Upper lobe of left lung (tissue), 6 donors: Measurements from ENCODE around the gene SLCO4A1. TPM values are rescaled to one million over a fixed set of nuclear protein-coding genes. Genes with fewer than 3 reads are reported as not detected.

Source experiments
- ATAC-seq, 2 donors: fragments of 200-7000 bp; cut with Tn5 transposase; one replicate each; pipeline ENCODE4 v1.9.1; 2022; ENCODE audit warnings: mild to moderate bottlenecking in 2 of 2, moderate library complexity in 2 of 2; ENCODE audit not compliant: low FRiP score in 2 of 2
- DNase-seq, 2 donors: peaks; one replicate each; pipeline ENCODE4 v3.0.0-alpha.2; 2019 to 2020
- H3K27ac ChIP-seq, 4 donors: fragments of 200-600 bp; sonication (generic); one replicate each; pipeline ENCODE4 v1.5.1; 2016 to 2019
- H3K27me3 ChIP-seq, 4 donors: fragments of 200-600 bp; sonication (generic); one replicate each; pipeline ENCODE4 v1.5.1; 2017 to 2019
- H3K36me3 ChIP-seq, 4 donors: fragments of 200-600 bp; sonication (generic); one replicate each; pipeline ENCODE4 v1.5.1; 2016 to 2019
- H3K4me1 ChIP-seq, 4 donors: fragments of 200-600 bp; sonication (generic); one replicate each; pipeline ENCODE4 v1.5.1; 2018 to 2019
- H3K4me3 ChIP-seq, 4 donors: fragments of 200-600 bp; sonication (generic); one replicate each; pipeline ENCODE4 v1.5.1; 2017 to 2019; ENCODE audit warnings: mild to moderate bottlenecking in 2 of 4, moderate library complexity in 1 of 4
- H3K9me3 ChIP-seq, 4 donors: fragments of 200-600 bp; sonication (generic); one replicate each; pipeline ENCODE4 v1.5.1; 2018 to 2019
- EP300 ChIP-seq, 4 donors: sonication (generic); formaldehyde crosslinking; IDR thresholded peaks; one replicate each; pipeline ENCODE4 v1.5.1; 2017; ENCODE audit warnings: antibody characterized with exemption in 4 of 4, control low read depth in 2 of 4
- POLR2A ChIP-seq, 4 donors: fragments of 450-650 bp; IDR thresholded peaks; one replicate each; pipeline ENCODE4 v1.5.1; 2016 to 2017; ENCODE audit warnings: antibody characterized with exemption in 4 of 4, mild to moderate bottlenecking in 2 of 4
- POLR2AphosphoS5 ChIP-seq, 2 donors: sonication (generic); formaldehyde crosslinking; IDR thresholded peaks; one replicate each; pipeline ENCODE4 v1.5.1; 2017; ENCODE audit warnings: antibody characterized with exemption in 2 of 2
- WGBS, 2 donors: methylation state at CpG; one replicate each; pipeline ENCODE4 v1.1.5; 2017 to 2018; 5-methylcytosine and 5-hydroxymethylcytosine counted together
- total RNA-seq, 6 donors: library from RNA; depleted of rRNA in 4 of 6; stranded (reverse); fragments of >200 nt in 4 of 6; gene quantifications; one replicate each; pipeline versions ENCODE4 v1.1.0 to v1.2.1, GENCODE V29; 2016 to 2021
- TF ChIP-seq, protein P1 (sequence below), 6 experiments: fragments of 450-650 bp in 4 of 6; fragments of 200-600 bp in 2 of 6; sonication (generic) in 2 of 6; IDR thresholded peaks; one replicate each; pipeline ENCODE4 v1.5.1; 2016 to 2019; ENCODE audit warnings: antibody characterized with exemption in 6 of 6
- donor health status: DM: no; HTN: no; CAD: no; lungs with moderate emphysema.
- donor health status: DM: no; HTN: yes; CAD: no; lungs with severe emphysema.

Gene SLCO4A1
- total RNA-seq, 6 donors from 2014 or later: 39.9 to 86.7 (median 49.1) TPM

DNA sequence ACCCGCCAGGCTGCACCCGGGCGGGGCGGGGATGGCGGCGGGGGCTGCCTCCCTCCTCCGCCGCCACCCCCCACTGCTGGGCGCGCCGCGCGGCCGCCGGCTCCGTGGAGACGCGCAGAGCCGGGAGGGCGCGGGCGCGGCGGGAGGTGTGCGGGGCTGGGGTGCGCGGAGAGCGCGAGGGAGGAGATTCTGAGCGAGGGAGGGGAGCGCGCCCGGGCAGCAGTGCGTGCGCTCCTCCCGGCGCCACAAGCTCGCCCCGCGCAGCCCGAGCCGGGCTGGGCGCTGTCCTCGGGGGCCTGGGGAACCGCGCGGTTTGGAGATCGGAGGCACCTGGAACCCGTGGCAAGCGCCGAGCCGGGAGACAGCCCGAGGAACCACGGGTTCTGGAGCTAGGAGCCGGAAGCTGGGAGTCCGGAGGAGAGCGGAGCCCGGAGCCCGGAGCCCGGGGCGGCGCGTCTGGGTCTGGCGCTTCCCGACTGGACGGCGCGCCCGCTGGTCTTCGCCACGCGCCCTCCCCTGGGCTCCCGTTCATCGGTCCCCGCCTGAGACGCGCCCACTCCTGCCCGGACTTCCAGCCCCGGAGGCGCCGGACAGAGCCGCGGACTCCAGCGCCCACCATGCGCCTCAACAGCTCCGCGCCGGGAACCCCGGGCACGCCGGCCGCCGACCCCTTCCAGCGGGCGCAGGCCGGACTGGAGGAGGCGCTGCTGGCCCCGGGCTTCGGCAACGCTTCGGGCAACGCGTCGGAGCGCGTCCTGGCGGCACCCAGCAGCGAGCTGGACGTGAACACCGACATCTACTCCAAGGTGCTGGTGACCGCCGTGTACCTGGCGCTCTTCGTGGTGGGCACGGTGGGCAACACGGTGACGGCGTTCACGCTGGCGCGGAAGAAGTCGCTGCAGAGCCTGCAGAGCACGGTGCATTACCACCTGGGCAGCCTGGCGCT lies 66.6 kb downstream of the SLCO4A1 start, which contains the start of gene NTSR1:
NTSR1 (plus strand) TSS at position 246 of the 946 bp plus-strand sequence; CDS start at position 618, 372 bp downstream.
- TF ChIP-seq POLR2AphosphoS5 (IDR thresholded peaks at IDR 0.05) (no peak), POLR2A (IDR thresholded peaks at IDR 0.05) (no peak)
- 5 to 20% methylated on average over 18 to 25 of the region's 124 CpGs for WGBS, 2 donors
- peak in 1 of 2 donors; percentile 80 for DNase-seq
- H3K27ac ChIP-seq: no peak within 1 kb of the TSS
- no peak for ATAC-seq
- H3K4me1 ChIP-seq: peaks cover 10 to 29% (median 13%) of the 10 kb centered on the region in 4 donors
- H3K9me3 ChIP-seq: no peaks in the 10 kb centered on the region
- peaks cover 0 to 42% (median 20%) of the 10 kb centered on the region in 4 donors for H3K27me3 ChIP-seq
- peak within 1 kb of the TSS in 2 of 4 donors; percentile 25 to 32 for H3K4me3 ChIP-seq
- H3K36me3 ChIP-seq: no peaks in the 10 kb centered on the region

DNA sequence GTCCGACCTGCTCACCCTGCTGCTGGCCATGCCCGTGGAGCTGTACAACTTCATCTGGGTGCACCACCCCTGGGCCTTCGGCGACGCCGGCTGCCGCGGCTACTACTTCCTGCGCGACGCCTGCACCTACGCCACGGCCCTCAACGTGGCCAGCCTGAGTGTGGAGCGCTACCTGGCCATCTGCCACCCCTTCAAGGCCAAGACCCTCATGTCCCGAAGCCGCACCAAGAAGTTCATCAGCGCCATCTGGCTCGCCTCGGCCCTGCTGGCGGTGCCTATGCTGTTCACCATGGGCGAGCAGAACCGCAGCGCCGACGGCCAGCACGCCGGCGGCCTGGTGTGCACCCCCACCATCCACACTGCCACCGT lies 67.2 kb downstream of the SLCO4A1 start:
- DNase-seq: peak in 1 of 2 donors; percentile 79
- H3K4me1 ChIP-seq: peaks cover 4 to 24% (median 6%) of the 10 kb centered on the region in 4 donors
- no peak for ATAC-seq
- no peaks in the 10 kb centered on the region for H3K36me3 ChIP-seq
- peaks cover 0 to 3% (median 0%) of the 10 kb centered on the region in 4 donors for H3K9me3 ChIP-seq
- peaks cover 0 to 42% (median 20%) of the 10 kb centered on the region in 4 donors for H3K27me3 ChIP-seq
- WGBS, 2 donors: 75 to 84% methylated on average over 11 to 30 of the region's 30 CpGs
- TF ChIP-seq POLR2A (IDR thresholded peaks at IDR 0.05) (no peak), POLR2AphosphoS5 (IDR thresholded peaks at IDR 0.05) (no peak), EP300 (IDR thresholded peaks at IDR 0.05) (no peak)
- TF ChIP-seq, protein P1, sequence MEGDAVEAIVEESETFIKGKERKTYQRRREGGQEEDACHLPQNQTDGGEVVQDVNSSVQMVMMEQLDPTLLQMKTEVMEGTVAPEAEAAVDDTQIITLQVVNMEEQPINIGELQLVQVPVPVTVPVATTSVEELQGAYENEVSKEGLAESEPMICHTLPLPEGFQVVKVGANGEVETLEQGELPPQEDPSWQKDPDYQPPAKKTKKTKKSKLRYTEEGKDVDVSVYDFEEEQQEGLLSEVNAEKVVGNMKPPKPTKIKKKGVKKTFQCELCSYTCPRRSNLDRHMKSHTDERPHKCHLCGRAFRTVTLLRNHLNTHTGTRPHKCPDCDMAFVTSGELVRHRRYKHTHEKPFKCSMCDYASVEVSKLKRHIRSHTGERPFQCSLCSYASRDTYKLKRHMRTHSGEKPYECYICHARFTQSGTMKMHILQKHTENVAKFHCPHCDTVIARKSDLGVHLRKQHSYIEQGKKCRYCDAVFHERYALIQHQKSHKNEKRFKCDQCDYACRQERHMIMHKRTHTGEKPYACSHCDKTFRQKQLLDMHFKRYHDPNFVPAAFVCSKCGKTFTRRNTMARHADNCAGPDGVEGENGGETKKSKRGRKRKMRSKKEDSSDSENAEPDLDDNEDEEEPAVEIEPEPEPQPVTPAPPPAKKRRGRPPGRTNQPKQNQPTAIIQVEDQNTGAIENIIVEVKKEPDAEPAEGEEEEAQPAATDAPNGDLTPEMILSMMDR (IDR thresholded peaks at IDR 0.05): no peak
- H3K27ac ChIP-seq: no peak overlapping the region
- peak overlapping the region in 1 of 4 donors; percentile 32 for H3K4me3 ChIP-seq

DNA sequence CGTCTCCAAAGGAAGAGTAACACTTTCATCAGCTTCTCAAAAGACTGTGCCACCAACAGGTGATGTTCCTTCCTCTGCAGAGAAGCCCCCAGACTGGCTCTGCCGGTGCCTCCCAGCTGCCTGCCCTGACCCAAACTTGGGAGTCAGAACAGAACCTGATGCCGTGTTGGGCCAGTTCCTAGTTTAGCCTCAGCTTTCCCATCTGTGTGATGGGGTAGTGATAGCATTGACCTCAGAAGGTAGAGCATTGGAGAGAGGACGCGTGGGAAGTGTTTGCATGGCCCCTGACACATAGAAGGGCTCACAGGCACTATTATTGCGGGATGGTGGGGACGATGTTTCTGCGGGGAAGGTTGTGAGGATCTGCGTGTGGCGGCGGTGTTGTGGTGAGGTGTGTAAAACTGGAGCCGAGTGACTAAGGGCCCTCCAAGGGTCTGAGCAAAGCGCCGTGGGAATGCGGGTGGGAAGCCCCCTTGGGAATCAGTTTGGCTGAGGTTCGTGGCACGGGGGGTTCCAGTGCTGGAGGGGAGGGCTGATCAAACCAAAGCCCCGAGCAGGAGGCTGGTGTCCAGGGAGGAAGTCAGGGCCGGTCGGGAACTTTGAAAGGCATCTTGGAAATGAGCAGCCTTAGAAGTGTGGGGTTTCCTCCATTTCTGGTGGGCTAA lies 68.0 kb downstream of the SLCO4A1 start:
- ATAC-seq: no peak
- DNase-seq: peak in 1 of 2 donors; percentile 24
- H3K4me1 ChIP-seq: peaks cover 0 to 18% (median 0%) of the 10 kb centered on the region in 4 donors
- TF ChIP-seq POLR2AphosphoS5 (IDR thresholded peaks at IDR 0.05): no peak
- TF ChIP-seq EP300 (IDR thresholded peaks at IDR 0.05): no peak
- TF ChIP-seq, protein P1 (IDR thresholded peaks at IDR 0.05): no peak
- no peak for TF ChIP-seq POLR2A (IDR thresholded peaks at IDR 0.05)
- no peak overlapping the region for H3K27ac ChIP-seq
- no peaks in the 10 kb centered on the region for H3K36me3 ChIP-seq
- H3K4me3 ChIP-seq: peak overlapping the region in 1 of 4 donors; percentile 2
- peaks cover 0 to 42% (median 20%) of the 10 kb centered on the region in 4 donors for H3K27me3 ChIP-seq
- H3K9me3 ChIP-seq: peaks cover 0 to 6% (median 0%) of the 10 kb centered on the region in 4 donors
- 73 to 77% methylated on average over 19 to 20 of the region's 20 CpGs for WGBS, 2 donors

DNA sequence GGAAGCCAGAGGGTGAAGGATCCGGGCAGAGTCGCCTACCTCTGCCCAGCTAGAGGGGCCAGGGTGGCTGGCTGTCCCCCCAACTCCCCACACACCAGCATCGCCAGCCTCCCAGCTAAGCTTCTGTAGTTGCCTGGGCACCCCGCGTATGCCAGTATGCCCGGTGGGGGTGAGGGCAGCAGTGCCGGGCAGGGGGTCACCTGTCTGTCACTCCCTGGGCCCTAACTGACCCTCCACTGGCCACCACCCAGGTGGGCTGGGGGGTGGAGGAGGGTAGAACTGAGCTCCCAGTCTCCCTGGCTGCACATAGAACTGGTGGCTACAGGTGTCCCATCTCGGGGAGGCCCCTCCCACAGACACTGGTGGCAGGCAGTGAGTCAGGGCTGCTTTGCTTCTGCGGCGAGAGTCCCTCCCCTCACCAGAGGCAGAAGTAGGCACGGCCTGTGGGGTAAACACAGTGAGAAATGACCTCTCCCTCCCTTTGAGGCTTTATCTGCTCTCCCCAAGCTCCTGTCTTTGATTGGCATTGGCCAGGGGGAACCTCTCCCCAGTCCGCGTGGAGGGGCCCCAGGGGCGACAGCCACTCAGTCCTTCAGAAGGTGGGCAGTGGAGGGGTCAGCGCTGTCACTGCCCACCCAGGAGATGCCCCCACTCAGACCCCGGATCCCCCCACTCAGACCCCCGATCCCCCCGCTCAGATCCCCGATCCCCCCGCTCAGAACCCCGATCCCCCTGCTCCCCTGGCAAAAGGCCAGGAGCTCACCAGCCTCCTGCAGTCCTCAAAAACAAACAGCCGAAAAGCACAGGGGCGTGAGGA lies 68.8 kb downstream of the SLCO4A1 start:
- WGBS, 2 donors: 43 to 53% methylated on average over 10 to 21 of the region's 23 CpGs
- peaks cover 0 to 18% (median 0%) of the 10 kb centered on the region in 4 donors for H3K4me1 ChIP-seq
- DNase-seq (peak in 1 of 2 donors; percentile 60), ATAC-seq (no peak)
- TF ChIP-seq, protein P1 (IDR thresholded peaks at IDR 0.05): no peak
- TF ChIP-seq EP300 (IDR thresholded peaks at IDR 0.05): no peak
- no peak for TF ChIP-seq POLR2A (IDR thresholded peaks at IDR 0.05)
- TF ChIP-seq POLR2AphosphoS5 (IDR thresholded peaks at IDR 0.05): no peak
- peaks cover 0 to 6% (median 0%) of the 10 kb centered on the region in 4 donors for H3K9me3 ChIP-seq
- H3K27ac ChIP-seq: no peak overlapping the region
- H3K27me3 ChIP-seq: peaks cover 0 to 42% (median 20%) of the 10 kb centered on the region in 4 donors
- peak overlapping the region in 1 of 4 donors; percentile 2 for H3K4me3 ChIP-seq
- no peaks in the 10 kb centered on the region for H3K36me3 ChIP-seq
